Left colon (tissue), 2 donors: ENCODE data around the gene KRTAP5-7. TPM values are rescaled to one million over a fixed set of nuclear protein-coding genes. Genes with fewer than 3 reads are reported as not detected.
A peak's percentile ranks its signal among the peaks of the same experiment; 100 is the strongest.

Experiments used
- ATAC-seq: fragments of 200-7000 bp; cut with Tn5 transposase; one replicate; pipeline ENCODE4 v1.9.1; 2020; ENCODE audit warnings: mild to moderate bottlenecking, moderate library complexity
- DNase-seq, 2 donors: peaks; one replicate each; pipeline ENCODE4 v3.0.0-alpha.2; 2020
- intact Hi-C, 2 donors: fragments of 100-400 bp; cut with DNase I in 1 of 2; cut with micrococcal nuclease in 1 of 2; formaldehyde crosslinking; loops; one replicate each; pipeline versions ENCODE4 v1.11.2 to v1.14.0; 2022; cut with DNase I, micrococcal nuclease
- total RNA-seq, 2 donors: library from RNA; stranded (reverse); fragmentation: NEBNext Ultra II Directional; extraction: Animal tissue kit (Norgen Biotek cat#: 25700); gene quantifications; one replicate each; pipeline ENCODE4 v1.2.1, GENCODE V29; 2021
- donor health status: DM: no; HTN: no; CAD: no.
- donor health status: DM: yes; HTN: yes; CAD: no.

The KRTAP5-7 gene
- total RNA-seq, 2 donors from 2014 or later = 0.61 to 0.73 TPM

DNA sequence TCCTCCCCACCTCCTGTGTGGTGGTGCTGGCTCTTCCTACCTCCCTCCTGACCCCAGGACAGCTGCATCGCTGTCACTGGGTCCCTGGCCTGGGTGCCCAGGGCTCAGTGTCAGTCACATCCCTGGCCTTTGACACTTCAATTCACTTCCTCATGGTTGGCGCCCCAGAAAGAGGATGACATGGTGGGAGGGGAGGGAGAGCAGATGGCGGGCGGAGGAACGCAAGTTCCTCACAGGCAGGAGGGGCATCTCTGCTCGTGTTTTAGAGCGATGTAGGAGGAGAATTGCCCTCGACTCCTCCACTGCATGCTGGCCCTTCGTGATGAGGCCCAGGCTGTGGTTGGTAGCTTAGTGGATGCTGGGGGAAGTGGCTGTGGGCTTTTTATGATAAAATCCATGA, 35.1 kb upstream of the KRTAP5-7 start:
- DNase-seq (no peak), ATAC-seq (no peak)
- intact Hi-C loops = no loop called here

DNA sequence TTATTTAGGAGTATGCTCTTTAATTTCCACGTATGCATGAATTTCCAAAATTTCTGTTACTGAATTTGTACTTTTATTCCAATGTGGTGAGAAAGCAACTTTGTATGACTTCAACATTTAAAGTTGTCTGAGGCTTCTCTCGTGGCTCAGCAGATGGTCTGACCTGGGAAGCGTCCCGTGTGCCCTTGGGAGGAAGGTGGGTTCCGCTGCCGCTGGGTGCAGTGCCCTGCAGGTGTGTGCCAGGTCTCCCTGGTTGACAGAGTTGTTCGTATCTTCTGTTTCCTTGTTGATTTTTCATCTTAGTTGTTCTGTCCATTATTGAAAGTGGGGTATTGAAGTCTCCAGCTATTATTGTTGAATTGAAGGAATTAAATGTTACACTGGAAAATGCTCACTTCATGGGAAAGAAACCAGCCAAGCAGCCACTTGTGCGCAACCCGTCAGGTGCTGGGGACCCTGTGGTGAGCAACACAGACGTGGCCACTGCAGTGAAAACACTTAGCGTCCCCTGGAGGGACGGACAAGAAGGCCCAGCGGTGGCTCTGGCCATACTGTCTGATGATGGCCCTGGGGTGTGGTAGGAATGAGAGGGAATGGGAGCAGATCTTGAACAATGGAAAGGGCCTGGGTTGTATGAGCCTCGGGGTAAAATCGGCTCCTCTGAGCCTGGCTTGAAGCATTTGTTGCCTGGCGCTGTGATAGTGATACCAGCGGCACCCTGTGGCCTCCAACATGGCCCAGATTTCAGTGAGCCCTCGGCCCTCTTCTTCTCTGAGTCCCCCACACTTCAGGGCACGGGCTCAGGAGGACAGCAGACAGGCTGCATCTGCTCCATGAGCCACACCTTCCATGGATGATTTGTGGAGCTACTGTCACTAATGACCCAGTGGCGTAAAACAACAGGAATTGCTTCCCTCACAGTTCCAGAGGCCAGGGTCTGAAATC, 31.5 kb upstream of the KRTAP5-7 start:
- intact Hi-C loops = no loop called here
- DNase-seq = no peak
- ATAC-seq = no peak

DNA sequence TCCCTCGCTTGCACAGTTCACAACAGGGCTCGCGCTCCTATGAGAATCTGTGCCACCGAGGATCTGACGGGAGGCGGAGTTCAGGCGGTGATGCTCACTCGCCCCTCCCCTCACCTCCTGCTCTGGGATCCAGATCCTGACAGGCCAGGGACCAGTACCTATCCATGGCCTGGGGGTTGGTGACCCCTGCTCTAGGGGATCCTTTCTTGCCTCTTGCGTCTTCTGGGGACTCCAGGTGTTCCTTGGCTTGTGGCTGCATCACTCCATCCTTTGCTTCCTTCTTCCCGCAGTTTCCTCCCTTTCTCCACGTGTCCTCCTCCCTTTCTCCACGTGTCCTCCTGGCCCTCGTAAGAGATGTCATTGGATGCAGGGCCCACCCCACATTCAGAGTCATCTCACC, 30.6 kb upstream of the KRTAP5-7 start:
- no peak for DNase-seq
- intact Hi-C loops = no loop called here
- ATAC-seq = no peak

DNA sequence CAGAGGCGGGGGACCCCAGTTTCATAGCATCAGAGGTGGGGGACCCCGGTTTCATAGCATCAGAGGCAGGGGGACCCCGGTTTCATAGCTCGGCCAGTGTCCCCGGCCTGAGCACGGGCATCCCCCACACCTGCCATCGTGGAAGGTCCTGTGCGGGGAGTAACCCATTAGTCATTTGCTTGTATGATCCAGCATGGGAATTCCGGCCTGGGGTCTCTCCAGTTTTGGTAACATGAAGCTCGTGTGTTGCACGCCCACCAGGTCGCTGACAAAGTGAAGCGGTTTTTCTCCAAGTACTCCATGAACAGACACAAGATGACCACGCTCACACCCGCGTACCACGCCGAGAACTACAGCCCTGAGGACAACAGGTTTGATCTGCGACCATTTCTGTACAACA, 29.0 kb upstream of the KRTAP5-7 start:
- DNase-seq = no peak
- ATAC-seq = no peak
- intact Hi-C loops = no loop called here

DNA sequence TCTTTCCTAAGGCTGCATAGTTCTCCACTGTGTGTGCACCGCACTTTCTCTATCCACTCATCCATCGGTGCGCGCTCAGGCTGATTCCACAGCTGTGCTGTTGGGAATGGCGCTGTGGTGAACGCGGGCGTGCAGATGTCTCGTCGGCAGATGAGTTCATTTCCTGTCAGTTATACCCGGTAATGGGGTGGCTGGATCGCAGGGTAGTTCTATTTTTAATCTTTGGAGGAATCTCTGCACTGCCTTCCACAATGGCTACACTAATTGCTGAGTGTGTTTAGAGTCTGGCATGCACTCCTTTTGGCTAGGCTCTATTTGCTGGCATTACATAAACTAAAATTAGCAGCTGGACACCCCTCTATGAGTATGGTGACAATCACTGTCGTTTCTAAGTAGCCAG, 27.9 kb upstream of the KRTAP5-7 start:
- intact Hi-C loops = no loop called here
- ATAC-seq = no peak
- no peak for DNase-seq

DNA sequence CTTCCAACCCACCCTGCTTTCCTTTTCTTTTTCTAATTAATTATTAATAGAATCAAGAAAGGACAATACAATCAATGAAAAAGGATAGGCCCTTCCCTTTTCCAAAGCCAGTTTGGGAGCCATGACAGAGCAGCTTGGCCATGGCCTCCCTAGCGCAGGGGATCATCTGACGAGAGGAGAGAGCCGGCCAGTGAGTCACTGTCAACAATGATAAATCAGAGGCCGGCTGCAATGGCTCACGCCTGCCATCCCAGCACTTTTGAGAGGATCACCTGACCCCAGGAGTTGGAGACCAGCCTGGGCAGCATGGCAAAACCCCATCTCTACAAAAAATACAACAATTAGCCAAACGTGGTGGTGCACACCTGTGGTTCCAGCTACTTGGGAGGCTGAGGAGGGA, 27.5 kb upstream of the KRTAP5-7 start:
- DNase-seq (no peak), ATAC-seq (no peak)

DNA sequence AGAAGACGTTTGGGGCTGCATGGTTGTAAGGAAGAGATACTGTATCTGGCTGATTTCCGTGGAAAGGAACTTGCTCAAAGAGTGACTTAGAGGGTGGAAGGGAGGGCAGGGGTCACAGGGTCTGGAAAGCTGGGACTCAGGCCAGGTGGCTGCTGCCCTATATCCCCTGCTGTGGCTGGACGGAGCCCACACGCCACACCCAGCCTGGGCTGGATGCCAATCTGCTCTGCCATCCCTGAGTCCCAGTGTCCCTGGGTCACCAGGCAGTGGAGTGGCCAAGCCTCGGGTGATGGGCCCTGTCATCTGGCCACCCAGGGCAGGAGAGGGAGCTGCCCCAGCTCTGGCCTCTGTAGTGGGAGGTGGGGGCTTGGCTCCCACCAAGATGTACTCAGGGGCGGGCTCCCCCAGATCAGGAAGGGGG, 26.5 kb upstream of the KRTAP5-7 start:
- ATAC-seq (peak; percentile 73), DNase-seq (peak in 1 of 2 donors; percentile 33)
- intact Hi-C loops = no loop called here

More for the DNA sequence above, 27.5 kb upstream of the KRTAP5-7 start:
- intact Hi-C loops = no loop called here

DNA sequence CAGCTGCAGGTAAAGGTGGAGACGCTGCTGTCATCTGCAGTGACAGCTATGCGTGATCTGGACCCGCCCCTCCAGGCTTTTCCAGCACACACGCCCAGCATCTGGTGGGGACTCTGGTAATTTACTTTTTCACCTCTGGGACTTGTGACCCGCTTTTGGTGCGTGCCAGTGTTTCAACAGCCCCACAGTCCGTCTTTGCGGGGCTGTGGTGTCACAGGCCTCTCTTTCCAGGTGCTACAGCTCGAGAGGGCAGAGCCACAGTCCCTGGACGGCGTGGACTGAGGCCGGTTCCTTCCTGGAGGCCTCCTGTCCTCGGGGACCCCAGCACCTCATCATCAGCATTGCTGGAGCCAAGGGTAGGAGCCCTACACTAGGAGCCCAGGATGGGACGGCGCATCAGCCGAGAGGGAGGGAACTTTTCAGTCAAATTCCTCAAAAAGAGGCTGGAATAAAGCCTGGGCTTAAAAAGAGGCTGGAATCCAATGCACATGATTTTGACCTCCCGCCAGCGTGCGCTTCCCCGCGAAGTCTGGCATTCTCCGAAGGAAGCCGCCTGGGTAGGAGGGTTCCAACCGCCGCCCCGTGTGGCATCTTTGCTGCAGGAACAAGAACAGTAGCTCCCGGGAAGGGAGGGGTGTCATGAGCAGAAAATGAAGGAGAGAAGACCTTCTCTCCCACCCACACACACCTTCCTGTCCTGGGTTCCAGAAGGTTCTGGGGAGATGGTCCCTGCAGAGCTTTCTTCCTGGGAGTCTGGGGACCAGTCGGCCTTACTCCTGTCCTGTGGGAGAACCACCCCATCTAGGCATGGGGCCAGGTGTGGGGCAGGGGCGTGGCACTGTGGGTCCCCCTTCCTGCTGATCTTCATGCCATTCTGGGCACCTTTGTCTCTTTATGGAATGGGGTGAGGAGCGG, 25.7 kb upstream of the KRTAP5-7 start:
- DNase-seq (no peak), ATAC-seq (no peak)
- intact Hi-C loops = no loop called here

DNA sequence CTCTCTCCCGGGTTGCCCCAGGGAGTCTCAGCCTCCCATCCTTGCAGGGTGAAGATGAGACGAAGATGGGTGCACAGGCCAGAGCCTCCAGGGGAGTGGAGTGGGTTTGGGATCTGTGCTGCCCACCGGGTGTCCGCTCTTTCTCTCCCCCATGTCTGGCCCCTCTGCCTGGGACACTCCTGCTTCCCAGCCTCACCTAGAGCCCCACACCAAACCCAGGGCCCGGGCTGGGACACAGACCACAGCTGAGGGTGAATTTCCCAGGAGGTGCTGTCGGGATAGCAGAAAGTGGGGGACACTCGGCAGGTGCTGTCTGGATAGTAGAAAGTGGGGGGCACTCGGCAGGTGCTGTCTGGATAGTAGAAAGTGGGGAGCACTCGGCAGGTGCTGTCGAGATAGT, 25.0 kb upstream of the KRTAP5-7 start:
- ATAC-seq (no peak), DNase-seq (no peak)
- intact Hi-C loops = no loop called here

DNA sequence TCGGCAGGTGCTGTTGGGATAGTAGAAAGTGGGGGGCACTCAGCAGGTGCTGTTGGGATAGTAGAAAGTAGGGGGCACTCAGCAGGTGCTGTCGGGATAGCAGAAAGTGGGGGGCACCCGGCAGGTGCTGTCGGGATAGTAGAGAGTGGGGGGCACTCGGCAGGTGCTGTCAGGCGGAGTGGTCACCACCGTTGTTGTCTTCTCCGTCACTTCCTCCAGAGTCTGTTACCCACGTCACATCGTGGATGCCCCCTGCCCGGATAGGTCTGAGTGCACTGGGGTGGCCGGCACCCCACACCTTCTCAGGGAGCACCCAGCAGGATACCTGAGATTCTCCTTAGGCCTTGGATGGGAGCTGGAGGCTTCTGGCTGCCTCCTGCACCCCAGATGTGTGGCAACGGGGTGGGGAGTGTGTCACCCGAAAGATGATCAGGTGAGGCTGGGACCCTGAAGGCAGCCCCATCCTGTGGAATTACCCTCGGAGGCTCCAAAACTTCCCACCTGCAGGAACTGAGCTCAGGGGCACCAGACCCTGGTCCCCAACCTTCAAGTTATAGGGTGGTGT, 24.1 kb upstream of the KRTAP5-7 start:
- ATAC-seq (no peak), DNase-seq (no peak)
- intact Hi-C loops = no loop called here

DNA sequence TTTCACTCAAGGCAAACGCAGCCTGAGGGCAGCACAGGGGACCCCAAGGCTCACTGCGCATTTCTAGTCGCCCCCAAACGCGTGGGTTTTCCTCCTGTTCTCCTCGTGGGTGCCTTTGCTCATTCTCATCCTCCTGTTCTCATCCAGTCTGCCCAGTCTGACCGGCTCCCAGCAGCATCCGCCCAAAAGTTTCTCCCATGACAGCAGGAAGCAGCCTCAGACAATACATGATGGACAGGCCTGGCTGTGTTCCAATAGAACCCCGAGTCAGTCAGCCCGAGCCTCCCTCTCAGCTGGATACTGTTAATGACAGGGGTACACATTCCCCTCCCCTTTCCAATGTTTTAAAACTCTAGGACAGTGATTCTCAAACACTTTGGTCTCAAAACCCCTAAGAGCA, 22.5 kb upstream of the KRTAP5-7 start:
- ATAC-seq (no peak), DNase-seq (no peak)
- intact Hi-C loops = no loop called here

DNA sequence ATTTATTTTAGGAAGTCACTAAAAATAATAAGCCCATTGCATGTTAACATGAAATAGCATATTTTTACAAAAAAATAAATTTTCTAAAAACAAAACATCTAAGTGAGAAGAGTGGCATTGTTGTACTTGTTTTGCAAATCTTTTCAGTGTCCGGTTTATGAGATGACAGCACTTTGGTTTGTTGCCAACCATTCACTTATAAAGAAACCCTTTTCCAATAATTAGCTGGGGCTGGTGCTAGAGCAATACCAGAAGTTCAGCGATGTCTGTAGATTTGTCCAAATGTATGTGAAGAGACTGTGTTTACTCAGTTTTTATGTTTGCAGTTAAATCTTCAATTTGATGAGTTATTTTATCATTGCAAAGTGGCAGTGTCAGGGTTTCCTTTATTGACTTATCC, 22.1 kb upstream of the KRTAP5-7 start:
- intact Hi-C loops = no loop called here
- ATAC-seq = no peak
- no peak for DNase-seq

DNA sequence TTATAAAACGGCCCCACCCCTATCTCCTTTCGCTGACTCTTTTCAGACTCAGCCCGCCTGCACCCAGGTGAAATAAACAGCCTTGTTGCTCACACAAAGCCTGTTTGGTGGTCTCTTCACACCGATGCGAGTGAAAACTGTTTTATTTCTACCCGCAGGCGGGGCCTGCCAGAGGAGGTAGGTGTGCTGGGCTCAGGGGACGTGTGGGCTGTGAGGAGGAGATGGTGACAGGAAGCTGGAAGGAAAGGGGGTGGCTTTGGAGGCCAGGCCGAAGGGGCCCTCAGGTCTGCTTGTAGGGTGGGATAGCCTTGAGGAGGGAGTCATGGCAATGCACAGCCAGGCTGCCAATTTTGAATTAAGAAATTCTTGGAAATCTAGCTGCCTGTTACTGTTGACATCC, 21.3 kb upstream of the KRTAP5-7 start:
- no peak for ATAC-seq
- no peak for DNase-seq
- intact Hi-C loops = no loop called here

DNA sequence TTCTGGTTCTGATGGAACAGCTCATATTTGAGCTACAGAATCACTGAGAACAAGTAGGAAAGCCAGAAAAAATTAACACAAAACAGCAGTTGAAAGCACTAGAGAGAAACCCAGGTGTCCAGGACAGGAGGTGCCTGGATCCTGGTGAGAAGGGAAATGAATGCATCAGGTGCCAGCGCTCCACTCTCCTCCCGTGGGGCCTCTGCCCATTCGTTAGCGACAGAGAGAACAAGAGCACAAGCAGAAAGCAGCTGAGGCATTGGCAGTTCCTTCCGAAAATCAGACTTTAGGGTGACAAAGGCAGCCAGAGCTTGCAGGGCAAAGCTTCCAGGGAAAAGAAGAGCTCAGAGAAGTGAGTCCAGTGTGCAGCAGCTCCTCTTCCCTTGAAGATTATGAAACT, 20.0 kb upstream of the KRTAP5-7 start:
- intact Hi-C loops = no loop called here
- no peak for DNase-seq
- ATAC-seq = no peak

DNA sequence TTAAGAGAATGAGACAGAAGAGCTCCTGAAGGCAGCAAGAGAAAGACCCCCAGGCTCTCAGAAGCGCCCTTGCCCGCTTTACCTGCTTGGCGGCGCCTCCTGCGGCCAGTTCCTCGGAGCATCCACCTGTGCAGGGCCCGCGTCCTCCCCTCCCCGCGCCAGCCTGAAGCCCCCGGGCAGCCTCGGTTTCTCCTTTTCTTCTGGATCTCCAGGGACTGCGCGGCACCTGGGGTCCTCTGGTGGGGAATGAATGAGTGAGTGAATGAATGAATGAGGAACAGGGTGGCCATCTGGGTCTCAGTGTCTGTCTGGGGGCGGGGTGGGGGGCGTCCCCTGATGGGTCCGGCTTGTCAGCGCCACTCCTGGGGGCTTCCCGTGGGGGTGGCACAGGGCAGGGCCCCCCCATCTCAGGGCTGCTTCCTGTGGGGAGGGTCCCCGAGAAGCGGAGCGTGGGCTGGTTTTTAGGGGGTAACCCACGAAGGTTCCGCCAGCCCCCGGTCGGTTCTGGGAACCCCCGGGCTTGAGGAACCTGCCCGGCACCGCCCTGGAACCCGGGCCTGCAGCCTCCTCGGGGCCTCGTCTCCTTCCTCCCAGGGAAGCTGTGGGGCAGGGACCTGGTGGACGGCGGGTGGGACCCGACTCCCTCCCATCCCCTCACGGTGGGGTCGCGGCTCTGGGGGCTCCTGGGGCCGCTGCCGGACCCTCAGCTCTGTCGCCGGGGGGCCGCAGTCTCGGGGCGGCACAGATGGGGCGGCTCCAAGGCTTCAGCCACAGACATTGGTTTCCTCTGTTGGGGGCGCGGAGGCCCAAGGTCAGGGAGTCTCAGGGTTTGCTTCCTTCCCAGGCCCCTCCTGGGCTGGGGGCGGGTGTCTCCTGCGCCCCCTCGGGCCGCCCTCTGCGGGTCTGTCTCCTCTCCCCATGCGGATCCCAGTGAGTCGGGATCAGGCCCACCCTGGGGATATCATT, 8.3 kb upstream of the KRTAP5-7 start:
- intact Hi-C loops = no loop called here
- no peak for ATAC-seq

DNA sequence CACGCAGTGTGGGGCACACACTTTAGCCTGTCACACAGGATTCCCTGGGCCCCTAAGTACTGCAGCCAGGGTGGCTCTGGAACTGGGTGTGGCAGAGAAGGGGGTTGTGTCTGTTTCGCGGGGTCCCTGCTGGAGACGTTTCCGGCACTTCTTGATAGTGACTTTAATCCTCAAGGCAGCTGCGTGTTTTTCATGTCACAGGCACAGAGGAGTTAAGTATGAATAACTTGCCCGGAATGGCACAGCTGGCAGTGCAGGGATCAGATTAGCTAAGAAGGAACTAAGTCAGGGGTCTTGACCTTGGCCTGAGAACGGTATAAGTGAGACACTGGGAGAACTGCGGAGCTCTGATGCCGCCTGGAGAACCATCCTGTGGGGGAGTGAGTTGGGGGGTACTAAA, 7.5 kb upstream of the KRTAP5-7 start:
- ATAC-seq (no peak), DNase-seq (no peak)
- intact Hi-C loops = no loop called here

More for the DNA sequence above, 8.3 kb upstream of the KRTAP5-7 start:
- DNase-seq = no peak

DNA sequence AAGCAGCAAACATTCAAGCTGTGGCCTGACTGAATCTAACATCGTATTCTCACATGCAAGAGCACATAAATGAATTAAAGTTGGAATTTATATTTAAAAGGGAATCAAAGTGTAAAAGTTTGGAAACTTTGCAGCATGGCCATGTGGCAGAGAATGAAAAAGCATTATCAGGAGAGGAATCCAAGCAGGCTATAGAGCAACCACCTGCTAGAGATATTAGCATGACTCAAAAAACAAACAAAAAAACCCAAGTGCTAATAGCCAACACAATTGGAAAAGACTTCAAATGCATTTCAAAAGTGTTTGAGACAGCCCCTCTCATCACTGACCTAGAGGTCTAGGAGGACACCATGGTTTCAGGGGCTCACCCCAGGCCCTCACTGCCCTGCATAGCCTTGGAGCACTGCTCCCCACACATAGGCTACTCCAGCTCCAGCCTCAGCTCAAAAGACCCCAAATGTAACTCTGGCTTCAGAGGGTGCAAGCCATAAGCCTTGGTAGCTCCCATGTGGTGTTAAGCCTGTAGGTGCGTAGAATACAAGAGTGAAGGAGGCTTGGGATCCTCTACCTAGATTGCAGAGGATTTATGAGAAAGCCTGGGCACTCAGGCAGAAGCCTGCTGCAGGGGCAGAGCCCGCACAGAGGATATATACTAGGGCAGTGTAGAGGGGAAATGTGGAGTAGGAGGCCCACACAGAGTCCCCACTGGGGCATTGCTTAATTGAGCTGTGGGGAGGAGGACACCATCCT, 1.7 kb upstream of the KRTAP5-7 start:
- ATAC-seq = no peak
- intact Hi-C loops = no loop called here
- no peak for DNase-seq
